Left lung (tissue), 10 donors: Measurements from ENCODE around the gene TFDP1. TPM values are rescaled to one million over a fixed set of nuclear protein-coding genes. Genes with fewer than 3 reads are reported as not detected.

Source experiments
- ATAC-seq: fragments of 200-7000 bp; cut with Tn5 transposase; one replicate; pipeline ENCODE4 v1.9.1; 2020; ENCODE audit warnings: moderate library complexity
- DNase-seq, 4 donors: peaks; one replicate each; pipeline ENCODE4 v3.0.0-alpha.2; 2013 to 2020
- H3K27ac ChIP-seq, 2 donors: fragments of 200-600 bp; sonication (generic) in 1 of 2; one replicate each; pipeline versions ENCODE4 v1.5.0 to v1.8.0; 2020 to 2021
- H3K27me3 ChIP-seq, 2 donors: fragments of 200-600 bp; sonication (generic) in 1 of 2; one replicate each; pipeline versions ENCODE4 v1.5.0 to v1.8.0; 2020 to 2021
- H3K36me3 ChIP-seq, 2 donors: fragments of 200-600 bp; sonication (generic) in 1 of 2; one replicate each; pipeline versions ENCODE4 v1.5.0 to v1.8.0; 2020 to 2021
- H3K4me1 ChIP-seq, 2 donors: fragments of 200-600 bp; one replicate each; pipeline ENCODE4 v1.8.0; 2021
- H3K4me3 ChIP-seq, 2 donors: fragments of 200-600 bp; sonication (generic) in 1 of 2; one replicate each; pipeline versions ENCODE4 v1.5.0 to v1.8.0; 2020 to 2021; ENCODE audit warnings: mild to moderate bottlenecking in 1 of 2
- H3K9me3 ChIP-seq, 2 donors: fragments of 200-600 bp; sonication (generic) in 1 of 2; one replicate each; pipeline versions ENCODE4 v1.5.0 to v1.8.0; 2020 to 2021
- intact Hi-C, 2 donors: fragments of 100-400 bp; cut with DNase I; formaldehyde crosslinking; loops; one replicate each; pipeline versions ENCODE4 v1.11.2 to v1.14.2; 2022
- polyA plus RNA-seq, 6 donors: library from polyadenylated mRNA; unstranded; fragments of 120-200 nt; gene quantifications; one replicate each; pipeline ENCODE4 v1.2.1, GENCODE V29; 2013; ENCODE audit not compliant: insufficient read length in 6 of 6
- total RNA-seq, 2 donors: library from RNA; stranded (reverse); fragmentation: NEBNext Ultra II Directional; extraction: Animal tissue kit (Norgen Biotek cat#: 25700); gene quantifications; one replicate each; pipeline ENCODE4 v1.2.1, GENCODE V29; 2021
- TF ChIP-seq, protein P1 (sequence below), 2 donors: fragments of 200-600 bp; sonication (generic) in 1 of 2; IDR thresholded peaks; one replicate each; pipeline versions ENCODE4 v1.5.0 to v1.8.0; 2021; ENCODE audit warnings: antibody characterized with exemption in 2 of 2
- donor health status: DM: no; HTN: yes; CAD: no.
- donor health status: DM: no; HTN: no; CAD: no.

TFDP1 gene
- total and polyA plus RNA-seq, 8 donors: 48.8 to 99.5 (median 81.7) TPM

GRCh38 chr13:113667771-113668490 is 83.4 kb downstream of the TFDP1 start:
- DNase-seq (peak in 2 of 4 donors; percentile 22 to 78), ATAC-seq (no peak)
- H3K27ac ChIP-seq: no peak overlapping the region
- H3K4me1 ChIP-seq: no peaks in the 10 kb centered on the region
- no peak overlapping the region for H3K4me3 ChIP-seq
- no peaks in the 10 kb centered on the region for H3K36me3 ChIP-seq
- H3K9me3 ChIP-seq: no peaks in the 10 kb centered on the region
- intact Hi-C loops: no loop called here
- H3K27me3 ChIP-seq: no peaks in the 10 kb centered on the region
- TF ChIP-seq, protein P1, sequence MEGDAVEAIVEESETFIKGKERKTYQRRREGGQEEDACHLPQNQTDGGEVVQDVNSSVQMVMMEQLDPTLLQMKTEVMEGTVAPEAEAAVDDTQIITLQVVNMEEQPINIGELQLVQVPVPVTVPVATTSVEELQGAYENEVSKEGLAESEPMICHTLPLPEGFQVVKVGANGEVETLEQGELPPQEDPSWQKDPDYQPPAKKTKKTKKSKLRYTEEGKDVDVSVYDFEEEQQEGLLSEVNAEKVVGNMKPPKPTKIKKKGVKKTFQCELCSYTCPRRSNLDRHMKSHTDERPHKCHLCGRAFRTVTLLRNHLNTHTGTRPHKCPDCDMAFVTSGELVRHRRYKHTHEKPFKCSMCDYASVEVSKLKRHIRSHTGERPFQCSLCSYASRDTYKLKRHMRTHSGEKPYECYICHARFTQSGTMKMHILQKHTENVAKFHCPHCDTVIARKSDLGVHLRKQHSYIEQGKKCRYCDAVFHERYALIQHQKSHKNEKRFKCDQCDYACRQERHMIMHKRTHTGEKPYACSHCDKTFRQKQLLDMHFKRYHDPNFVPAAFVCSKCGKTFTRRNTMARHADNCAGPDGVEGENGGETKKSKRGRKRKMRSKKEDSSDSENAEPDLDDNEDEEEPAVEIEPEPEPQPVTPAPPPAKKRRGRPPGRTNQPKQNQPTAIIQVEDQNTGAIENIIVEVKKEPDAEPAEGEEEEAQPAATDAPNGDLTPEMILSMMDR (IDR thresholded peaks at IDR 0.05): no peak

DNA sequence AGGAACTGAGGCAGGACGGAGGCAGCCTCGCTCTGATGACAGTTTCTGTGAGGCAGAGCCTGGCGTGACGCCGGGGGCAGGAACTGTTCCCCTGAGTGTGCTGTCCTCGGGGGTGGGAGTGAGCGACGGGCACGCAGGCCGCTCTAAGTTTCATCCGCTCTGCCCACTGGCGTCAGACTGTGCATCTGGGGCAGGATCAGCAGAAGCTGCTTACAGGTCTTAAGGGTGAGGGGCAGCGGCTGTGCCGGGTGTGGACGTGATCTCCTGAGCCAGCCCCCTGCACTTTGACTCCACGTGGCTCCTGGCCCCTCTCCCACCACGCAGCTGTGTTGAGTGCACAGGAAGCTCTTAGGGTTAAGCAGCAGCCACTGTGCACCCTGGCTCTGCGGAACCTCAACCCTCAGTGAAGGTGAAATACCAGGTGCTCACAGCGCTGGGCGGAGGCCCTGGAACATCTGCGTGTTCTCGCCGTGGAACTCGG is 84.0 kb downstream of the TFDP1 start:
- DNase-seq: peak in 2 of 4 donors; percentile 19 to 71
- intact Hi-C loops: no loop called here

DNA sequence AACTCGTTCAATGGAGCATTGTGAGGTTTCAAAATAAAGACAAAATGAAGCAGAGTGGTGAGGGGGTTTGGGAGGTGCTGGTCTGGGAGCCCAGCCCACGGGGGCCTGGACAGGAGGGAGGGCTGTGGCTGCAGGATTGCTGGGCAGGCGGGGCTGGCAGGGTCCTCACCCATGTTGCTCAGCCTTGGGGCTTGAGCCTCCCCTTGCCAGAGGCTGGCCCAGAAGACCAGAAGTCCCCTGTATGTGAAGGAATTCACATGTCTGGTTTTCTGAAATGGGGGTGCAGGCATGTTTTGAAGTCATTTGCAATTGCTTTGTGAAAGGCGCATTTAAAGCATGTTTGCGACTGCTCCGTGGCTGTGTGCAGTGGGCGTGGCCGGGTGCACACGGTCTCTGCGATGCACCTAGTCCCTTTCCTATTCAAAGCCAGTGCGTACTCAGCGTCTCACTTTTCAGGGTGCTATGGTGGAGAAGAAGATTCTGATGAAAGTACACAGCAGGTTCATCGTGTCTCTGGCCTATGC is 84.7 kb downstream of the TFDP1 start:
- ATAC-seq: no peak
- Histone ChIP-seq H3K36me3 (no peaks in the 10 kb centered on the region), H3K4me1 (no peaks in the 10 kb centered on the region), H3K4me3 (no peak overlapping the region), H3K27ac (no peak overlapping the region), H3K27me3 (no peaks in the 10 kb centered on the region), H3K9me3 (no peaks in the 10 kb centered on the region)
- TF ChIP-seq, protein P1 (IDR thresholded peaks at IDR 0.05): no peak
- DNase-seq: peak in 1 of 4 donors; percentile 2
- intact Hi-C loops: no loop called here

More for the DNA sequence above, 84.0 kb downstream of the TFDP1 start:
- ATAC-seq: no peak
- H3K27ac ChIP-seq: no peak overlapping the region
- H3K4me3 ChIP-seq: no peak overlapping the region
- H3K4me1 ChIP-seq: no peaks in the 10 kb centered on the region
- TF ChIP-seq, protein P1 (IDR thresholded peaks at IDR 0.05): no peak
- H3K36me3 ChIP-seq: no peaks in the 10 kb centered on the region
- no peaks in the 10 kb centered on the region for H3K27me3 ChIP-seq
- no peaks in the 10 kb centered on the region for H3K9me3 ChIP-seq

DNA sequence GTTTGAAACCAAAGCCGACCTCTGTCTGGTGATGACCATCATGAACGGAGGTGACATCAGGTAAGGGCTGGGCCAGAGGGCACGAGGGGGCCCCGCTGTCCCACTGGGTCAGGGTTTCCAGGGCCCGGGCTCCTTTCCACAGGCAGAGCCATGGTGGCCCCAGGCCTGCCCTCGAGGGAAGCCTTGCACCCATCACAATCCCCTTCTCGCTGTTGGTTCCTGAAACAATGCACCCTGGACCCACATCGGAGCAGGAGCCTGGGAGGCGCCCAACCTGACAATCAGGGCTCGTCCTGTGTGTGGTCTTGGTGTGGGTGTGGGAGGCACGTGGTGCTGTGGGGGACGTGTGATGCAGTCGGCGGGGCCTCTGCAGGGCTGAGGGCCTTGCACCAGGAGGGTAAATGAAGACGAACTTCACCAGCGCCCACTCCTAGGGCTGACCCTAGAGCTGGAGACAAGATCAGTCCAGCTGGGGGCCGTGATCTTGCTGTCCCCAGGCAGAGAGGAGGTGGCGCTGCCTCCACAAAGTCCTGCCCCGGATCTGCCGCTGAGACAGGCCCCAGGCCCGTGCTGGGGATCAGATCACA is 85.3 kb downstream of the TFDP1 start:
- Histone ChIP-seq H3K4me3 (no peak overlapping the region), H3K9me3 (no peaks in the 10 kb centered on the region), H3K27ac (no peak overlapping the region), H3K36me3 (no peaks in the 10 kb centered on the region), H3K27me3 (no peaks in the 10 kb centered on the region), H3K4me1 (no peaks in the 10 kb centered on the region)
- ATAC-seq: no peak
- DNase-seq: peak in 2 of 4 donors; percentile 27 to 54
- TF ChIP-seq, protein P1 (IDR thresholded peaks at IDR 0.05): no peak
- intact Hi-C loops: no loop called here

GRCh38 chr13:113670541-113670940 is 86.0 kb downstream of the TFDP1 start:
- Histone ChIP-seq H3K27ac (no peak overlapping the region), H3K36me3 (no peaks in the 10 kb centered on the region), H3K4me1 (no peaks in the 10 kb centered on the region), H3K4me3 (no peak overlapping the region), H3K9me3 (no peaks in the 10 kb centered on the region), H3K27me3 (no peaks in the 10 kb centered on the region)
- ATAC-seq (no peak), DNase-seq (peak in 2 of 4 donors; percentile 10 to 65)
- TF ChIP-seq, protein P1 (IDR thresholded peaks at IDR 0.05): no peak
- intact Hi-C loops: no loop called here
